ENCODE data around the gene TLNRD1.

The TLNRD1 gene

GRCh38 chr15:81026836-81027599 lies 26.3 kb downstream of the TLNRD1 start:
- no peak for TF ChIP-seq CTCF (IDR thresholded peaks at IDR 0.05)
- Histone ChIP-seq H3K4me3 (ENCODE audit: low read depth, low read length) (no peak overlapping the region), H3K36me3 (ENCODE audit: control insufficient read depth, insufficient read depth, low read length) (no peaks in the 10 kb centered on the region), H3K79me2 (no peaks in the 10 kb centered on the region), H2AFZ (no peak overlapping the region), H3K27ac (no peak overlapping the region), H3K9ac (no peak overlapping the region), H3K27me3 (ENCODE audit: control insufficient read depth, insufficient read depth, low read length) (no peaks in the 10 kb centered on the region), H3K4me1 (no peaks in the 10 kb centered on the region), H3K9me3 (ENCODE audit: control insufficient read depth, low read length) (no peaks in the 10 kb centered on the region), H3K4me2 (ENCODE audit: low read length) (no peak overlapping the region)

DNA sequence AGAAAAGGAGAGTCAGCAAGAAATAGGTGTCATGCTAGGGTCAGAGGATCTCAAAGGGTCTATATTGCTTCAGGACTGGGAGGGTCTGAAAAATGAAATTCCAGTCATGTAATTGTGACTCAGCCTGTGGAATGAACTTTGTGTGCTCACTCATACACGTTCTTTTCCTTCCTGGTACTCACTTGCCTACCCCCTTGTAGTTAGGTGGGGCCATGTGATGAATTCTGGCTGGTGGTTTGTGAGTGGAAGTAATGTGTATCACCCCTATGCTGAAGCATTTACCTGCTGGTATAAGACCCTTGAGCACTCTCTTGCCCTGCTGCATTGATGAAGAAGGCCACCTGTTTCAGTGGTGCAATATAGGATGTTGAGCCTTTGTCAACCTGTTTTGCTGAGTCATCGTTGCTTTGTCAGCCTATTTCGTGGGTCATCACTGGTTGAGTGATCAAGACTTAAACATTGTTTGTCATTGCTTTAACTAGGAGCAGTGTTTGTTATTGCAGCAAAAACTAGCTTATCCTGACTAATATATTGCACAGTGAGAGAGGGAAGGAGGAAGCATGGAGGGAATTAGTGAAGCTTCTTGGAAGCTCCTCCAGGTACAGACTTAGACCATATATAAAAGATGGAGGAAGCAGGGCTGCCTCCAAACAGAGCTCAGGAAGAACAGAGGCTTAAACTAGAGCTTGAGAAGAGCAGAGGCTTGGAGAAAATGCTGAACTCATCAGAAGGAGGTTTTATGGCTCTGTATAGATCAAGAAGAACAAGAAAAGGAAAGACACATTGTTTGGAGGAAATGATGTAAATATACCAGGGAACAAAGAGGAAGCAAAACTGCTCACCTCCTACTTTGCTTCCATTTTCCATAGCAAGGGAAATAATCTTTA lies 28.9 kb downstream of the TLNRD1 start:
- no peak overlapping the region for H3K4me3 ChIP-seq (ENCODE audit: low read depth, low read length)
- no peak for TF ChIP-seq CTCF (IDR thresholded peaks at IDR 0.05)
- no peaks in the 10 kb centered on the region for H3K9me3 ChIP-seq (ENCODE audit: control insufficient read depth, low read length)
- no peaks in the 10 kb centered on the region for H3K79me2 ChIP-seq
- H3K4me1 ChIP-seq, result no peaks in the 10 kb centered on the region
- no peak overlapping the region for H2AFZ ChIP-seq
- no peak overlapping the region for H3K27ac ChIP-seq
- H3K27me3 ChIP-seq (ENCODE audit: control insufficient read depth, insufficient read depth, low read length), result no peaks in the 10 kb centered on the region
- no peak overlapping the region for H3K9ac ChIP-seq
- H3K36me3 ChIP-seq (ENCODE audit: control insufficient read depth, insufficient read depth, low read length), result no peaks in the 10 kb centered on the region
- no peak overlapping the region for H3K4me2 ChIP-seq (ENCODE audit: low read length)

DNA sequence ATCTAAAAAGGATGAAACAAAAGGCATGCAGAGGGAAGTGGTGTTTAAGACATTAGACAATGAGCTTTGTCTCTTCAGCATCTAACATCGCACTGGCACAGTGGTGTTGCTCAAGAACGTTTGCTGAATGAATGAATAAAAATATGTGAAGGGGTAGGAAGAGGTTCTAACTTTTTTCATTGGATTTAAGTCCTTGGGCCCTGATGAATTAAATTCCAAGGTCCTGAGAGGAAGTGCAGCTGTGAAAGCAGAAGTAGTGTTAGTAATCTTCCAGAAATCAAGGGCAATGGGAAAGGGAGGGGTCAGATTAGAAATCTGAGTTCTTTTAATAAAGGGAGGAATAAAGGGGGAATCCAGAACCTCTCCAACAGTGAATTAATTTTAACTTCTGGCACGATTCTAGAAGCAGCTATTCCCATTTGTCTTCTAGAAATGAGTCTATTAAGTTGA lies 29.6 kb downstream of the TLNRD1 start:
- H2AFZ ChIP-seq, result no peak overlapping the region
- no peak overlapping the region for H3K4me3 ChIP-seq (ENCODE audit: low read depth, low read length)
- H3K36me3 ChIP-seq (ENCODE audit: control insufficient read depth, insufficient read depth, low read length), result no peaks in the 10 kb centered on the region
- no peak overlapping the region for H3K27ac ChIP-seq
- no peaks in the 10 kb centered on the region for H3K4me1 ChIP-seq
- no peak overlapping the region for H3K9ac ChIP-seq
- H3K79me2 ChIP-seq, result no peaks in the 10 kb centered on the region
- no peaks in the 10 kb centered on the region for H3K9me3 ChIP-seq (ENCODE audit: control insufficient read depth, low read length)
- H3K27me3 ChIP-seq (ENCODE audit: control insufficient read depth, insufficient read depth, low read length), result no peaks in the 10 kb centered on the region
- no peak overlapping the region for H3K4me2 ChIP-seq (ENCODE audit: low read length)
- TF ChIP-seq CTCF (IDR thresholded peaks at IDR 0.05), result no peak

- Histone ChIP-seq H3K27me3 (ENCODE audit: control insufficient read depth, insufficient read depth, low read length) (no peaks in the 10 kb centered on the region), H3K9me3 (ENCODE audit: control insufficient read depth, low read length) (no peaks in the 10 kb centered on the region), H3K4me2 (ENCODE audit: low read length) (no peak overlapping the region), H3K36me3 (ENCODE audit: control insufficient read depth, insufficient read depth, low read length) (no peaks in the 10 kb centered on the region), H3K4me1 (no peaks in the 10 kb centered on the region), H3K9ac (no peak overlapping the region), H2AFZ (no peak overlapping the region), H3K4me3 (ENCODE audit: low read depth, low read length) (no peak overlapping the region), H3K27ac (no peak overlapping the region), H3K79me2 (no peaks in the 10 kb centered on the region)
- TF ChIP-seq CTCF (IDR thresholded peaks at IDR 0.05), result no peak
These were observed 30.5 kb downstream of the TLNRD1 start for GRCh38 chr15:81031203-81031602.

Data from parathyroid adenoma (tissue), 2 donors.